Measurements from ENCODE around the gene TOR1AIP2.

GRCh38 chr1:179877586-179878265 lies at the start of gene TOR1AIP2:
- TF ChIP-seq, protein P1, sequence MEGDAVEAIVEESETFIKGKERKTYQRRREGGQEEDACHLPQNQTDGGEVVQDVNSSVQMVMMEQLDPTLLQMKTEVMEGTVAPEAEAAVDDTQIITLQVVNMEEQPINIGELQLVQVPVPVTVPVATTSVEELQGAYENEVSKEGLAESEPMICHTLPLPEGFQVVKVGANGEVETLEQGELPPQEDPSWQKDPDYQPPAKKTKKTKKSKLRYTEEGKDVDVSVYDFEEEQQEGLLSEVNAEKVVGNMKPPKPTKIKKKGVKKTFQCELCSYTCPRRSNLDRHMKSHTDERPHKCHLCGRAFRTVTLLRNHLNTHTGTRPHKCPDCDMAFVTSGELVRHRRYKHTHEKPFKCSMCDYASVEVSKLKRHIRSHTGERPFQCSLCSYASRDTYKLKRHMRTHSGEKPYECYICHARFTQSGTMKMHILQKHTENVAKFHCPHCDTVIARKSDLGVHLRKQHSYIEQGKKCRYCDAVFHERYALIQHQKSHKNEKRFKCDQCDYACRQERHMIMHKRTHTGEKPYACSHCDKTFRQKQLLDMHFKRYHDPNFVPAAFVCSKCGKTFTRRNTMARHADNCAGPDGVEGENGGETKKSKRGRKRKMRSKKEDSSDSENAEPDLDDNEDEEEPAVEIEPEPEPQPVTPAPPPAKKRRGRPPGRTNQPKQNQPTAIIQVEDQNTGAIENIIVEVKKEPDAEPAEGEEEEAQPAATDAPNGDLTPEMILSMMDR (IDR thresholded peaks at IDR 0.05): peak in 2 of 12 donors; percentile 15 to 18
- TF ChIP-seq POLR2A (IDR thresholded peaks at IDR 0.05): peak; percentile 92 to 96
